NCI-H2107 (cell line): ENCODE data around the gene SAP130.

Experiments
- DNase-seq: peaks from one replicate; lab custom pipeline; 2025; lab: John Stamatoyannopoulos, UW

SAP130 gene

DNA sequence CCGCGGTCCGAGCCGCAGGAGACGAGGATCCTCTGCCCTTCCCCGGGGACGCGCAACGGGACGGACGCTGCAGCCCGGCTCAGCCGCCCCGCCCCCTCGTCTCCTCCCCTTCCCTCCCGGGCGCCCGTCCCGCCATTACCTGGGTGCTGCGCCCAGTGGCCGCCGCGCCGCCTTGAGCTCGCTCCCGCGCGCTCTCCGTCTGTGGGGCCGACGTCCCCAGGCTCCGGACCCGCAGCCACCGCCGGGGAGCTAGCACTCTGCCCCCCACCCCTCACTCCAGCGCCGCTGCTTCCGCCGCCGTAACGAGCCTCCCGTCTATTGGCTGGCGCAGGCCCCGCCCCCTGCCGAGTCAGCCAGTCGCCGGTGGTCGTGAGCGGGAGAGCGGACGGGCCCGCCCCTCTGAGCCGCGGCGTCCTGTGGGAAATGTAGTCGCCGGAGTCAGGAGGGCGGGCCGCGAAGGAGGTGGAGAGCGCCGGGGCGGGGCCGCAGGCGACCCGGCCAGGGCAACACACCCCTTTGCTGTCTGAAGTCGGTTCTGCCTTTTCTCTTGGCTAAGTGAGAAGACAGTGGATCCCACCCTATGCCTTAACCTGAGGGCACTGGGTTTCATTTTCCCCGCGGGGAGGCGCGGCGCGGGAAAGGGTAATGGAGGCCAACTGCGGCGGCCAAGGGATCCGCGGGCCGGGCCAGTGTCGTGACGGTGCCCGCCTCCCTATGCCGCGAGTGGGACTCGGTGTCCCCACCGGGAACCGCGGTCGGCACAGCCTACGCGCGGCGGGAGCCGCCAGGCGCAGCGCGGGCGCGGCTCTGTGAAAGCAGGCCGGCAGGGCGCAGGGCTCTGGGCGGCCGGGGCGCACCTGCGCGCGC is at the start of gene SAP130:
Gene SAP130 (minus strand): TSS at position 259 of the 867 bp plus-strand sequence. CDS start 1,767 bp downstream, outside the sequence.
- peak; percentile 75 for DNase-seq

DNA sequence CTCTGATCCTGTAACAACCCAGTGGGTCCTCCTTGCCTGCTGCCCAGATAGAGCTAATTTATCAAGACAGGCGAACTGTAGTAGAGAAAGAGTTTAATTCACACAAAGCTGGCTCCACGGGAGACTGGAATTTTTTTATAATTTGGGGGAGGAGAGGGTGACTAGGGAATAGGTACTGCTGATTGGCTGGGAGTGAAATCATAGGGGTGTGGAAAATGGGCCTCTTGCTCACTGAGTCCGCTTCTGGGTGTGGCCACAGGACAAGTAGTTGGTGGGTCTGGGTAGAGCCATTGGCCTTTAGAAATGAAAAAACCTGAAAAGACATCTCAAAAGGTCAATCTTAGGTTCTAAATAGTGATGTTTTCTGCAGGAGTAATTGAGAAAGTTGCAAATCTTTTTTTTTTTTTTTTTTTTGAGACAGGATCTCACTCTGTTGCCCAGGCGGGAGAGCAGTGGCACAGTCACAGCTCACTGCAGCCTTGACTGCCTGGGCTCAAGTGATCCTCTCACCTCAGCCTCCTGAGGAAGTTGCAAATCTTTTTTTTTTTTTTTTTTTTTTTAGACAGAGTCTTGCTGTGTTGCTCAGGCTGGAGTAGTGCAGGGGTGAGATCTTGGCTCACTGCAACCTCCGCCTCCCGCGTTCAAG is 48.7 kb upstream of the SAP130 start:
- DNase-seq = no peak

DNA sequence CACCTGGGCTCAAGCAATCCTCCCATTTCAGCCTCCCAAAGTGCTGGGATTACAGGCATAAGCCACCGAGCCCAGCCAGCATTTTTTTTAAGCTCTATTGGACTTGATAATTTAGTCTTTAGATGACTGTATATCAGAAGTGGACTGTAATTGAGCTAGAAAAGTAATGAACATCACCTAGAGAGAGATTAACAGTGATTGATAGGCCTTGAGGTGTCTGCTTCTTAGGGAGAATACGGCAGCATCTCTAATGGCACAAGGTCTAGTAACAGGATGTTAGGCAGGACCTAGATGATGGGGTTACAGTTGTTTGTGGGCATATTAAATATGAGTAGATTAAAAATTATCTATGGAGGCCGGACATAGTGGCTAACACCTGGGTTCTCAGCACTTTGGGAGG is 45.4 kb upstream of the SAP130 start:
- no peak for DNase-seq

DNA sequence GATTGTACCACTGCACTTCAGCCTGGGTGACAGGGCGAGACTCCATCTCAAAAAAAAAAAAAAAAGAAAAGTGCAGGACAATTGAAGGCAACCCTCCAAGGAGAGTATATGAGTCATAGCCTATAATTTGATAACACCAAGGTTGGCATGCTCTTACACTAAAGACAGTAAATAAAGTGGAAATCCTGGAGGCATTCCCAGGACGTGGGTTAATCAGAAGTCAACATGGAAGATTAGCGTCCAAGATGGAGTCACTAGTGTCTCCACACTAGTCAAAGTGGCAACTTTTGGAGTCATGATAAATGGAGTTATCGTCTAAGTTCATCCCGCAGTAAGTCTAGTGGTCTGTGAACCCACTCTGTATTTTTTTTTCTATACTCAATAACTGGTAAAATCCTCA is 41.9 kb upstream of the SAP130 start:
- DNase-seq = no peak

DNA sequence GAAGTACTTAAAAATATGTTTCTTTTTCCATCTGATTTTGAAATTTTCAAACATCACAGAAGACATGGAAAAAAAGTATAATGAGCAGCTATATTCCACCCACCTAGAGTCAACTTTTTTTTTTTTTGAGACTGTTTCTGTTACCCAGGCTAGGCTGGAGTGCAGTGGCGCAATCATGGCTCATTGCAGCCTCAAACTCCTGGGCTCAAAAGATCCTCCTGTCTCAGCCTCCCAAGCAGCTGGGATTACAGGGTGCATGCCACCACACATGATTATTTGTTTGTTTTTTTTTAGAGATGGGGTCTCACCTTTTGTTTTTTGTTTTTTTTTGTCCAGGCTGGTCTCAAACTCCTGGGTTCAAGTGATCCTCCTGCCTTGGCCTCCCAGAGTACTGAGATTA is 36.5 kb upstream of the SAP130 start:
- no peak for DNase-seq

DNA sequence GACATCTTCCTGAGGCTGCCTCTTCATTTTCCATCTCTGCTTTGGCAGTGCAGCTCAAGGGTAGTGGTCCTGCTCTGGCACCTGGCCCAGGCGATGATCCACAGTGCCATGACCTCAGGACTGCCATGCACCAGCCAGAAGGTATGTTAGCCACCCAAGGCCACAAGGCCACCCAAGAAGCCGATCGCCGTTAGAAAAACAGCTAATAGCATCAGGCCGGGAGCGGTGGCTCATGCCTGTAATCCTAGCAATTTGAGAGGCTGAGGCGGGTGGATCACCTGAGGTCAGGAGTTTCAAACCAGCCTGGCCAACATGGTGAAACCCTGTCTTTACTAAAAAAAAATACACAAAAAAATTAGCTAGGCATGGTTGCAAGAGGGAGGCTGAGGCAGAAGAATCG is 34.7 kb upstream of the SAP130 start:
- no peak for DNase-seq

DNA sequence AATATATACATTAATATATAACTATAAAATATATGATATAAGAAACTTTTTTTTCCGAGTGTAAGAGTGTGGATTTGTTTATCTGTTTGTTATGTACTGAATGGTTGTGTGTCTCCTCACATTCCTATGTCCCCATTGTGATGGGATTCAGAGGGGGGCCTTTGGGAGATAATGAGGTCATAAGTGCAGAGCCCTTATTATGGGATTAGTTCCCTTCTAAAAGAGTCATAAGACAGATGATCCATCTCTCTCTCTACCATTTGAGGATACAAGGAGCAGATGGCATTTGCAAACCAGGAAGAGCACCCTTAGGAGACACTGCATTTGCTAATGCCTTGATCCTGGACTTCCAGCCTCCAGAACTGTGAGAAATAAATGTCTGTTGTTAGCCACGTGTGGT is 30.3 kb upstream of the SAP130 start:
- DNase-seq = no peak

DNA sequence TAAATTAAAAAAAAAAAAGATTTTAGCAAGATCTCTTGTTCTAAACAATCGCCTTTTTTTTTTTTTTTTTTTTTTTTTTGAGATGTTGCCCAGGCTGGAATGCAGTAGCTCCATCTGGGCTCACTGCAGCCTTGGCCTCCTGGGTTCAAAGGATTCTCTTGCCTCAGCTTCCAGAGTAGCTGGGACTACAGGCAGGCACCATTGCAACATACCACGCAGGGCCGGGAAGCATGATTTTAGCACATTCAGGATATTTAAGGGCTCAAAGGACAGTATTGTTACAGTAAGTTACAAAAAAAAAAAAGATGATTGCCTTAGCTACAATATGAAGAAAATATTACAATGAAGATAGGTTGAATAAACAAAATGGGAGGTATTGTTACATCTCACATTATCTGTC is 29.5 kb upstream of the SAP130 start:
- DNase-seq = no peak

DNA sequence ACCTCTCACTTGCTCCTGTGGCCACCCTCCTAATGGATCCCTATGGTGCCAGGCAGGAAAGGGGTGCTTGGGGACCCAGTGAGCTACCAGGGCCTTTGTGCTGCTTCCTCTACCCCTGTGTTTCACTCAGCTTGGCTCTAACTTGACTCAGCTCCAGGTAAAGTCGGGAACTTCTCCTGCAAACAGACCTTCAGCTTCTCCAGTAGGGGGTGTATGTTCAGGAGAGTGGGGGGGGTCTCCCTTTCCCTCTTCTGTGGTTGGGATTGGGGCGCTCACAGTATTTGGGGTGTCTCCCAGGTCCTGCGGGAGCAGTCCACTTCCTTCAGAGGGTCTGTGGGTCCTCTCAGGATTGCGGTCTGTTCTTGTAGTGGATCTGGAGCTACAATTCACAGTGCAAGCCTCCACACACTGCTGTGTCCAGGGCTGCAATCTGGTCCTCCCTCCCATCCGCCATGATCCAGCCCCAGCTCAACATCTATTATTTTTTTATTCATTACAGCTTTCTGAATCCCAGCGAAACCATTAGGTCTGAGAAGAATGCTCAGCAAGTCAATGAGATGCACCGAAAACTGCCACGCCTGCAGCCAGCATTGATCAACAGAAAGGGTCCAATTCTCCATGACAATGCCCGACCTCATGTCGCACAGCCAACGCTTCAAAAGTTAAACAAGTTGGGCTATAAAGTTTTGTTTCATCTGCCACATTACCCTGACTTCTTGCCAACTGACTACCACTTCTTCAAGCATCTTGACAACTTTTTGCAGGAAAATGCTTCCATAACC is 26.4 kb upstream of the SAP130 start:
- no peak for DNase-seq

DNA sequence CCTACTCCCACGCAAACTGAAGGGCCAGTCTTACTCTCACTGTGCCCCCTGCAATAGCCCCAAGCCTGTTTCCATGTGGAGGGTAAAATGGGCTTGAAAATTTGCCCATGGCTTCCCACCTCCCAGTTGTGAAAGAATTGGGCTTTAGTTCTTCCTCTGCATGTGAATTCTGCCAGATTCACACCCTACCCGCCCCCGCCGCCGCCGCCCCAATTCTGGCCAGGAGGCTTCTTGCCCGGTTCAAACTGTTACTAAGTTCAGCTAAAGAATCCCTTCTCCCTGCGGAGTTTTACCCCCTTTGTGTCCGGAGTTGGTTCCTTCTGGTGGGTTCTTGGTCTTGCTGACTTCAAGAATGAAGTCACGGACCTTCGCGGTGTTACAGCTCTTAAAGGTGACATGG is 25.5 kb upstream of the SAP130 start:
- DNase-seq = no peak

DNA sequence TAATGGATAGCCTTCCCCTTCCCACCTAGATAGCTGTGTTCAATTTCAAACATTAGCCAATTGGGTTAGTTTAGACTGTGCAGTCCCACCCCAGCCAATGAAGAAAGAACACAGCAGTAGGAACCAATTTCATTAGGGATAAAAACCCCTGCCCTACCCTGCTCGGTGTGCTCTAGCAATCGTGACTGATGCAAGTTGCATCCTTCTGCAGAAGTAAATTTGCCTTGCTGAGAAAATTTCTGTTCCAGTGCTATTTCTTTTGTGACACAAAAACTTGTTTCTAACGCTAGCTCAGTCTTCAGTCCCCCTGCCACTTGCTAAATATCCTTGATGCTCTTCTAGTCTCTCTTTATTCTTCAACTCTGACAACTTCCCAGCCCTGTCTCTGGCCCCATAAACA is 15.2 kb upstream of the SAP130 start:
- DNase-seq = no peak

DNA sequence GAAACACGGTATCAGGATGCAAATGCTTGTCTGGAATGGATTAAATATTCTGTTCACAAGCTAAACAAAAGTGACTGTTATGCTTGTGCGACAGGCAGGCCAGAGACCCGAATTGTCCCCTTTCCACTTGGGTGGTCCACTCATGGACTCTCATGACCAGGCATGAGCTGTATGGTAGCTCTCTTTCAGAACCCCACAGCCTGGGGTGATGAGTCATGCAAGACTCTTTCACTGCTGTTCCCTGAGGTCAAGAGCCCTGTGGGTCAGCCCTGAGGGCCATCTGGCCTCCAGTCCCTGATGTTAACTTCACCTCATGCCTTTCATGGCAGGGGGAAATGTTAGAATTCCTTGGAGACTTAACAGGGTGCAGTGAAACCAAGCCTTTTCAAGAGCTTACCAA is 13.7 kb upstream of the SAP130 start:
- no peak for DNase-seq

DNA sequence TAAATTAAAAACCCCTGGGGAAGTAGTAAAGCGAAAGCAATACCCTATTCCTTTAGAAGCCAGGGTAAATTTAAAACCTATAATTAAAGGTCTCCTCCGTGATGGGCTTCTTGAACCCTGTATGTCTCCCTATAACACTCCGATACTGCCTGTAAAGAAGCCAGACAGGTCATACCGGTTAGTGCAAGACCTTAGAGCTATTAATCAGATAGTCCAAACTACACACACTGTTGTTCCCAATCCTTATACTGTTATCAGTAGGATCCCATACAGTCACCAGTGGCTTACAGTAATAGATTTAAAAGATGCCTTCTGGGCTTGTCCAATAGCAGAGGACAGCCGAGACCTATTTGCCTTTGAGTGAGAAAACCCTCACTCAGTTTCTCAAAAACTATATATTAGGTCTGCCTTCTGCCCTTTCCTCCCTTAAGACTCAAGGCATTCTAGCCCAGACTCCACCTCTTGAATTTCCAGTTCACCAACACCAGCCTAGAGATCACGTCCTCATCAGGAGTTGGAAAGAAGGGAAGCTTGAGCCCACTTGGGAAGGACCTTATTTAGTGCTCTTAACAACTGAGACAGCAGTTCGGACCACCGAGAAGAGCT is 12.4 kb upstream of the SAP130 start:
- DNase-seq = no peak

DNA sequence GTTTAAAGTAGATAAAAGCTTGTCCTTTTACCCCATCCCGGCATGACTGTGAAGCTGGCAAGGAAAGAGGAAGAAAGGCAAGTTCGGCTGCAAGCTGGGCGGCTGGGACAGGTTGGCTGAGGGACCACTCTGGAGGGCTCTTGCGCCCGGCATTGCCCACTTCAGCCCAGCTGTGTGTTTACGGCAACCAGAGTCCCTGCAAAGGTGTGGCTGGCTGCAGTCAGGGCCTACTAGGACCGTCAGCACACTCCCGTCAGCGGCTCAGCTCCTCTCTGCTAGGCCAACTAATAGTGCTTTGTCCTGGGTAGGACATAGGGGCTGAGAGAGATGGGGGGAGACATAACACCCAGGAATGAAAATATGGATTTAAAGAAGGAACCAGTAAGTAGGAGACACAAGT is 11.7 kb upstream of the SAP130 start:
- no peak for DNase-seq

DNA sequence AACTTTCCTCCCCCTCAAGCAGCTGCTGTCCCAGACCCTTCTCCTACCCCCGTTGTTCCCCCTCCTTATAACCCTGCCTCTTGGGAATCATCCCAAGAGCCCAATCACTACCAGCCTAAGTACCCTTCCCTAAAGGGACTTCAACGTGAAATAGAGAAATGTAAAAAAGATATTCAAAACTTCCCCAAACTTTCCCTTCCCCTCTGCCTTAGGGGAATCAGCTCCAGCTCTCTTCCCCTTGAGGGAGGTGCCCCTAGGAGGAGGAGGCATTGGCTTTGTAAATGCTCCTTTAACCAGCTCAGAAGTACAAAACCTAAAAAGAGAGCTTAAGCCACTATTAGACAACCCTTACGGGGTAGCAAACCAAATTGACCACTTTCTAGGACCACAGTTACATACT is 10.6 kb upstream of the SAP130 start:
- no peak for DNase-seq

DNA sequence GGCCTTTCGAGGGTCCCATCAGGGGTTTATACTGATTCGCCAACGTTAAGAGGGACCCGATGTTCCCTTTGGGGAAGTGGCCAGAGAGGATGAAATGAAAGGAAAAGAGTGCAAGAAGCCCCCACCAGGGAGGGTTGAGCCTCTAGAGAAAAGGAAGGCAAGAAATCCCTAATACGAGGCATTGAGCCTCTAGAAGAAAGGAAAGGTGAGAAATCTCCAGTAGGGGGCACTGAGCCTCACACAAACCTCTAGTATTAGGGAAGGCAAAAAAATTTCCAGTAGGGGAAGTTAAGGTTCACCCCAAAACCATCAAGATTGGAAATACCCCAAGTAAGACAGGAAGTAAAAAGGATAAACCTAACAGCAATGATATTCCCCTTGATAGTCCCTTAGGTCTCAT is 9.8 kb upstream of the SAP130 start:
- DNase-seq = no peak

DNA sequence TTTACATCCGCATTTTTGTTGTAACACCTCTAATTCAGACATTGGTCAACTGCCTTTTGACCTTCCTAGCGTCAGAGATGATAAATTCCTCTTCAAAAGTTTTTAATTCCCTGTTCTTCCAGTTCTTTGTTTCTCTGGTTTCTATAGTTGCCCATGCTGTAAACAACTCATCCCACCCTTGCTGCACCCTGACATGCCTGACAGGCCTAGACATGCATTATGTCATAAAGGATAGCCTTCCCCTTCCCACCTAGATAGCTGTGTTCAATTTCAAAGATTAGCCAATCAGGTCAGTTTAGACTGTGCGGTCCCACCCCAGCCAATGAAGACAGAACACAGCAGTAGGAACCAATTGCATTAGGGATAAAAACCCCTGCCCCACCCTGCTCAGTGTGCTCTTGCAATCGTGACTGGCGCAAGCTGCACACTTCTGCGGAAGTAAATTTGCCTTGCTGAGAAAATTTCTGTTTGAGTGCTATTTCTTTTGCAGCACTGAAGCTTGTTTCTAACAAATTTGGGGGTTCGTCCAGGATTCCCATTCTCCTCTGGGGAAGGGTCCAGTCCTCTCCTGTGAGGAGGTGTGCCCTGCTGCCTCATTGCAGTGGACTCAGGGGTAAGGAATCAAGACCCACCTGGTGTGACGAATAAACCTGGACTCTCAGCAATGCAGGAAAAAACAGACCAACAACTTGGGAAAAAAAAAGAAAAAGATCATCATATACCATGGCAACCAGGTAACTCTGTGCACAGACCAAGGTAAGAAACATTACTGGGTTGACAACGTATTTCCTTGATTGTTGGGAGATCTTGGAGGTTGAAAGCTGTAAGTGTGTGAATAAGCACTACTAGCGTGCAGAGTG is 9.1 kb upstream of the SAP130 start:
- no peak for DNase-seq

DNA sequence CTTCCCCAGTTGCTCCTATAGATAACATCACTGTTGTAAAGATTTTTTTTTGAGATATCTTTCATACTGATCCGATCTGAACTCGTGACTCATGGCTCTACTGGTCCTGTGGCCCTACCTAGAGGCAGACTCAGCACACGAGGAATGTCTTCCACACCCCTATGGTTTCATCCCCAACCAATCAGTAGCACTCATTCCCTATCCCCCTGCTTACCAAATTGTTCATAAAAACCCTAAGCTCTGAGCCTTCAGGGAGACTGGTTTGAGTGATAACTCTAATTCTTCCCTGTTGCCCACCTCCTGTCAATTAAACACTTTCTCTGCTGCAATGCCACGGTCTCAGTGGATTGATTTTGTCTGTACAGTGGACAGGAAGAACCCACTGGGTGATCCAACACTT is 4.2 kb upstream of the SAP130 start:
- no peak for DNase-seq

DNA sequence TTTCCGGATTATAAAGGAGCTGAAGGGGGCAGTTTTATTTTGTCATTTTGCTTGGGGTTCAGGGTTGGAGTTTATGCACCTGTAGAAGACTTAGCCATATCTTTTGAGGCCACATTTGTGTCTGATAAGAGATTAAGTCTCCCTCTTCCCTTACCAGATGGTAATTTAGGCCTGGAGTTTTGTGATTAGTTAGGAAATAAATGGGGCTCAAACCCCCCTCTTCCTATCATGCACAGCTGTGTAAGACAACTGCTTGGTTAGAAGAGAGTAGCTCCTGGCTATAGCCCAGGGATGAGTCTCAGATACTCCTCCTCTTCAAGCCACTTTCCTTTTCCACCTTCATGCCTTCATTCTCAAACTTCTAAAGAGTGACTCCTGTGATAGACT is 802 bp upstream of the SAP130 start:
- no peak for DNase-seq

DNA sequence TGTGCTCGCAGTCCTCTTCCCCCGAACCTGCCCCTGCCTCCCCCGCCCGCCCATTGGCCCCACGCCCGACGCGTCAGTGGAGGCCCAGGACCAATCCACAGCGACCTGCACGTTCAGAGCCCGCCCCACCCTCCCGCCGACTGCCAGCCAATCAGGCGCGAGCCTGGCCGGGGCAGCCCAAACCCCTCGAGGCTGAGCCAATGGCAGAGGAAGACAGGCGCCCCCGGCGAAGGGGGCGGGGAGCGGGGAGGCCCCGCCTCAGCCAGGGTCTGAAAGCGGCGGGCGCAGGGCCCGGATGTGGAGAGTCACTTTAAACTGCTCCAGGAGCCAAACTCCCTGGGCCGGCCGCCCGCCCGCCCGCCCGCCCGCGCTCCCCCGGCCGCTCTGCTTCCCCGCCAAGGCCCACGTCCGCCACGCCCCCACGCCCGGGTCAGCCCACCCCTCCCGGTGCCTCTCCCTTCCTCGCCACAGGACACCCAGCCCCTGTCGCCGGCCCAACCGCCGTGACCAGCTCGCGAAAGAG is 520 bp downstream of the SAP130 start:
- DNase-seq = peak; percentile 91
